Measurements from ENCODE around the gene DUSP23. TPM values are rescaled to one million over a fixed set of nuclear protein-coding genes. Genes with fewer than 3 reads are reported as not detected.

DUSP23 gene
- total and polyA plus RNA-seq, 4 donors, result 47.1 to 53.6 (median 48.3) TPM

DNA sequence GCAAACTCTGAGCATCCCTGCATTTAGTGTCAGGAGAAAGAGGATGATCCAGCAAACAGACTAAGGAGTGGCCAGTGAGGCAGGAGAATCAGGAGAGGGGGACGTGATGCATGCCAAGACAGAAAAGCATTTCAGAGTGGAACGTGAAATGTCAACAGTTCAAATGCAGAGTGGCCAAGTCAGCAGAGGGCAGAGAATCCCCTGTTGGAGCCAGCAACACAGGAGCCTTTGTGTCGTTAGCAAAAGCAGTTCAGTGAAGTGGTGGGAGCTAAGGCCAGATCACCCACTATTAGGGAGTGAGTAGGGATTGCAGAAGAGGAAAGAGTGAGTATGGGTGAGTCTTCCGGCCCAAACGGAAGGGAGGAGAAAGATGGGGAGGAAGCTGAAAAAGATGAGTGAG, 14.8 kb downstream of the DUSP23 start:
- intact Hi-C loops (cut with DNase I), result loop anchor here in 1 of 2 donors (5.0 kb wide), 3 partner anchors 62 to 212 kb away; no protein-coding TSS in a partner anchor
- ATAC-seq (ENCODE audit: low FRiP score) (no peak), DNase-seq (no peak)
- Histone ChIP-seq H3K27me3 (ENCODE audit: control insufficient read depth in 1 of 2, insufficient read depth in 2 of 2, low read length in 1 of 2) (no peaks in the 10 kb centered on the region), H3K9me3 (ENCODE audit: control insufficient read depth, low read length) (peaks cover 2% of the 10 kb centered on the region), H3K4me1 (ENCODE audit: control insufficient read depth in 1 of 2, insufficient read depth in 2 of 2, low read length in 2 of 2) (no peaks in the 10 kb centered on the region), H3K36me3 (ENCODE audit: control insufficient read depth in 1 of 2, insufficient read depth in 2 of 2, low read length in 1 of 2) (no peaks in the 10 kb centered on the region), H3K4me3 (ENCODE audit: low read length in 2 of 2) (no peak overlapping the region), H3K27ac (ENCODE audit: low read depth in 1 of 2, low read length in 2 of 2) (no peak overlapping the region)
- 26 to 31% methylated on average over 5 of the region's 5 CpGs for WGBS, 2 donors

DNA sequence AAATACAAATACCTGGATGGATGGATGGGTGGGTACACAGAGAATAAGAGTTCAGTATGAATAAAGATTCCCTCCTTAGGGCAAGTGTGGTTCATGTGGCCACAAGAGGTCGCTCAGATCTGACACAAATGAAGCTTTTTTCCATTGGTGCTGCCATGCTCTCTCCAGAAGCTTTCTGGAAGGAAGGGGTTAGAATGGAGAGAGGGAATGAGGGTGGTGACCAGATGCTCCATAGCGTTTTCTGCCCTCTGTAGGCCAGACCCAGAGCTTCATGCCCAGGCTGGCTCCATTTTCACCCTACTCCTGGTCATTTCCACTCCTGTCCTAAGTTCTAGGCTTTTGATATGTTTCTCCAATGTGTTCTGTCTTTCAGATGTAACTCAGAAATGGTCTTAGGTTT, 18.1 kb downstream of the DUSP23 start:
- DNase-seq (peak; percentile 74 to 79), ATAC-seq (ENCODE audit: low FRiP score) (peak; percentile 90)
- H3K4me1 ChIP-seq (ENCODE audit: control insufficient read depth in 1 of 2, insufficient read depth in 2 of 2, low read length in 2 of 2), result no peaks in the 10 kb centered on the region
- H3K36me3 ChIP-seq (ENCODE audit: control insufficient read depth in 1 of 2, insufficient read depth in 2 of 2, low read length in 1 of 2), result no peaks in the 10 kb centered on the region
- H3K27me3 ChIP-seq (ENCODE audit: control insufficient read depth in 1 of 2, insufficient read depth in 2 of 2, low read length in 1 of 2), result no peaks in the 10 kb centered on the region
- peaks cover 2% of the 10 kb centered on the region for H3K9me3 ChIP-seq (ENCODE audit: control insufficient read depth, low read length)
- H3K27ac ChIP-seq (ENCODE audit: low read depth in 1 of 2, low read length in 2 of 2), result no peak overlapping the region
- 3 to 5% methylated on average over 2 of the region's 2 CpGs for WGBS, 2 donors
- H3K4me3 ChIP-seq (ENCODE audit: low read length in 2 of 2), result no peak overlapping the region
- intact Hi-C loops (cut with DNase I), result loop anchor here (1.0 to 5.0 kb wide), 6 partner anchors 58 to 208 kb away; no protein-coding TSS in a partner anchor

- H3K36me3 ChIP-seq (ENCODE audit: control insufficient read depth in 1 of 2, insufficient read depth in 2 of 2, low read length in 1 of 2), result no peaks in the 10 kb centered on the region
- H3K9me3 ChIP-seq (ENCODE audit: control insufficient read depth, low read length), result peaks cover 2% of the 10 kb centered on the region
- H3K27ac ChIP-seq (ENCODE audit: low read depth in 1 of 2, low read length in 2 of 2), result no peak overlapping the region
- H3K4me1 ChIP-seq (ENCODE audit: control insufficient read depth in 1 of 2, insufficient read depth in 2 of 2, low read length in 2 of 2), result no peaks in the 10 kb centered on the region
- intact Hi-C loops (cut with DNase I), result loop anchor here (1.0 to 5.0 kb wide), 6 partner anchors 58 to 208 kb away; no protein-coding TSS in a partner anchor
- WGBS, 2 donors, result 96 to 97% methylated on average over 4 of the region's 4 CpGs
- ATAC-seq (ENCODE audit: low FRiP score) (no peak), DNase-seq (no peak)
- H3K27me3 ChIP-seq (ENCODE audit: control insufficient read depth in 1 of 2, insufficient read depth in 2 of 2, low read length in 1 of 2), result no peaks in the 10 kb centered on the region
- no peak overlapping the region for H3K4me3 ChIP-seq (ENCODE audit: low read length in 2 of 2)
Measured at GRCh38 chr1:159799446-159799985, 18.8 kb downstream of the DUSP23 start.

DNA sequence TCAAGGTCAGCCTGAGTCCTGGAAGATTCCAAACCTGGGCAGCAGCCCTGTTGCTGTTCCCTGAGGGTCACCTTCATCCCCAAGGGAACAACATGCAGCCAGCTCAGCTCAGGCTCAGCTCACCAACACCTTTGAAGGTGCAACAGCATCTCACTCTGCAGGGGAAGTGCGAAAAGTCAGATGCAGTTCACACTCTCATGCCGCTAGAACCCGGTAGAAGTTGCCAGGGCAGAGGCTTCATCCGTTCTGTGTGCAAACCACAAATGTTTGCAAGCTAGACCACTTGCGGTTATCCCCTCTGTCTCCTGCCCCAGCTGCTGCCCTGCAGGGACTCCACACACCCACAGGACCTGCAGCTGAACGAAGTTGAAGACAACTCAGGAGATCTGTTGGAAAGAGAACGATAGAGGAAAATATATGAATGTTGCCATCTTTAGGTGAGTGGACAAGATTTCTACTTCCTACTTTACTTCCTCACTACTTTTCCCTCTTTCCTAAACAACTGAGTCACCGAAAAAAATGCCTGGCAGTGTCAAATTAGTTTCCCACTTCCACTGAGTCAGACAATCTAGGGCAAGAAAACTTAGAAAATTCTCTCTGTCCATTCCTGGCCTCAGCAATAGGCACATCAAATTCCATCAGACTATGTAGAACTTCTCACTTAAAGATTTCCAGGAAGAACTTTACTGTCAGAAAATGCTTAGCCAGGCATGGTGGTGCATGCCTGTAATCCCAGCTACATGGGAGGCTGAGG, 19.6 kb downstream of the DUSP23 start:
- H3K36me3 ChIP-seq (ENCODE audit: control insufficient read depth in 1 of 2, insufficient read depth in 2 of 2, low read length in 1 of 2), result no peaks in the 10 kb centered on the region
- WGBS, 2 donors, result 80 to 83% methylated on average over 8 of the region's 8 CpGs
- intact Hi-C loops (cut with DNase I), result no loop called here
- peaks cover 2% of the 10 kb centered on the region for H3K9me3 ChIP-seq (ENCODE audit: control insufficient read depth, low read length)
- ATAC-seq (ENCODE audit: low FRiP score), result no peak
- no peak for DNase-seq
- H3K4me3 ChIP-seq (ENCODE audit: low read length in 2 of 2), result no peak overlapping the region
- H3K4me1 ChIP-seq (ENCODE audit: control insufficient read depth in 1 of 2, insufficient read depth in 2 of 2, low read length in 2 of 2), result no peaks in the 10 kb centered on the region
- H3K27ac ChIP-seq (ENCODE audit: low read depth in 1 of 2, low read length in 2 of 2), result no peak overlapping the region
- H3K27me3 ChIP-seq (ENCODE audit: control insufficient read depth in 1 of 2, insufficient read depth in 2 of 2, low read length in 1 of 2), result no peaks in the 10 kb centered on the region

GRCh38 chr1:159802111-159802510, 21.3 kb downstream of the DUSP23 start, which contains the start of gene FCRL6:
Gene FCRL6, plus strand, starts transcription at chr1:159802360. Its CDS starts 65 bp downstream, at chr1:159802425.
- ATAC-seq (ENCODE audit: low FRiP score) (no peak), DNase-seq (no peak)
- Histone ChIP-seq H3K4me1 (ENCODE audit: control insufficient read depth in 1 of 2, insufficient read depth in 2 of 2, low read length in 2 of 2) (no peaks in the 10 kb centered on the region), H3K36me3 (ENCODE audit: control insufficient read depth in 1 of 2, insufficient read depth in 2 of 2, low read length in 1 of 2) (no peaks in the 10 kb centered on the region), H3K4me3 (ENCODE audit: low read length in 2 of 2) (no peak within 1 kb of the TSS), H3K27ac (ENCODE audit: low read depth in 1 of 2, low read length in 2 of 2) (no peak within 1 kb of the TSS), H3K9me3 (ENCODE audit: control insufficient read depth, low read length) (no peaks in the 10 kb centered on the region), H3K27me3 (ENCODE audit: control insufficient read depth in 1 of 2, insufficient read depth in 2 of 2, low read length in 1 of 2) (no peaks in the 10 kb centered on the region)
- intact Hi-C loops (cut with DNase I), result no loop called here
- 91 to 97% methylated on average over 8 of the region's 8 CpGs for WGBS, 2 donors

DNA sequence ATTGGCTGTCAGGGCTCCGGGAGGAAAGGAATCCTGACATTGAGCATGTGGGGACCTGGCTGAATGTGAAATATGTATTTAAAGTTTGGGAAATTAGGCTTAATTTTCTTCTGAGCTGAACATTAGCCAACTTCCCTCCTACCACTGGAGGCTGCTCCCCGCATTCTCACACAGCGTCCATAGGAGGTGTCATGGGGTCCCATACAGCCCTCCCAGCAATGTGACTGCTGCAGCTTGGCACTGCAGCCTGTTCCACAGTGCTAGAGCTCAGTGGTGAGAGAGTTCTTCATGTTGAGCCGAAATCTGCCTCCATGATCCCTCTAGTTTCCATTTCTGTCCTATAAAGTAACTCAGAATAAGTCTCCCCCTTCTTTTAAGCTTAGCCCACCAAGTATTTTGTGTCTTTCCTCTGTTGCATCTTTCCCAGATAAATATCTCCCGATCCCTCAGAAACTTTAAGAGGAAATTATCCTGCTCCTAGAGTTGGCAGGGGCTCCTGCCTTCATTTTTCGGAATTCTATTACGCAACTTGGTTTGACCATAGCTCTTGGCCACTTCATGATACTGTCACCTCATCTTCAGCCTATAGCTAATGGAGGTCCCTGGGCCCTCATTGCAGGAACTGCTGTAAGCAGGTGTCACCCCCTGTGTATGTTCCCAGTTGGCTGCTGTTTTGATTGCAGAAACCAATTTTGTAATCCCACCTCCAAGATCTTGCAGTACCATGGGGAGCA, 23.4 kb downstream of the DUSP23 start:
- Histone ChIP-seq H3K36me3 (ENCODE audit: control insufficient read depth in 1 of 2, insufficient read depth in 2 of 2, low read length in 1 of 2) (no peaks in the 10 kb centered on the region), H3K27me3 (ENCODE audit: control insufficient read depth in 1 of 2, insufficient read depth in 2 of 2, low read length in 1 of 2) (no peaks in the 10 kb centered on the region), H3K4me3 (ENCODE audit: low read length in 2 of 2) (no peak overlapping the region), H3K27ac (ENCODE audit: low read depth in 1 of 2, low read length in 2 of 2) (no peak overlapping the region), H3K4me1 (ENCODE audit: control insufficient read depth in 1 of 2, insufficient read depth in 2 of 2, low read length in 2 of 2) (no peaks in the 10 kb centered on the region), H3K9me3 (ENCODE audit: control insufficient read depth, low read length) (no peaks in the 10 kb centered on the region)
- ATAC-seq (ENCODE audit: low FRiP score) (no peak), DNase-seq (no peak)
- 76 to 79% methylated on average over 7 of the region's 7 CpGs for WGBS, 2 donors
- intact Hi-C loops (cut with DNase I), result no loop called here

GRCh38 chr1:159804924-159805323, 24.2 kb downstream of the DUSP23 start:
- Histone ChIP-seq H3K27me3 (ENCODE audit: control insufficient read depth in 1 of 2, insufficient read depth in 2 of 2, low read length in 1 of 2) (no peaks in the 10 kb centered on the region), H3K9me3 (ENCODE audit: control insufficient read depth, low read length) (no peaks in the 10 kb centered on the region), H3K4me1 (ENCODE audit: control insufficient read depth in 1 of 2, insufficient read depth in 2 of 2, low read length in 2 of 2) (no peaks in the 10 kb centered on the region), H3K4me3 (ENCODE audit: low read length in 2 of 2) (no peak overlapping the region), H3K27ac (ENCODE audit: low read depth in 1 of 2, low read length in 2 of 2) (no peak overlapping the region), H3K36me3 (ENCODE audit: control insufficient read depth in 1 of 2, insufficient read depth in 2 of 2, low read length in 1 of 2) (no peaks in the 10 kb centered on the region)
- DNase-seq, result no peak
- 58 to 71% methylated on average over 2 of the region's 2 CpGs for WGBS, 2 donors
- ATAC-seq (ENCODE audit: low FRiP score), result no peak
- intact Hi-C loops (cut with DNase I), result no loop called here

GRCh38 chr1:159815926-159816325, 35.2 kb downstream of the DUSP23 start:
- Histone ChIP-seq H3K4me1 (ENCODE audit: control insufficient read depth in 1 of 2, insufficient read depth in 2 of 2, low read length in 2 of 2) (no peaks in the 10 kb centered on the region), H3K27me3 (ENCODE audit: control insufficient read depth in 1 of 2, insufficient read depth in 2 of 2, low read length in 1 of 2) (no peaks in the 10 kb centered on the region), H3K36me3 (ENCODE audit: control insufficient read depth in 1 of 2, insufficient read depth in 2 of 2, low read length in 1 of 2) (no peaks in the 10 kb centered on the region), H3K27ac (ENCODE audit: low read depth in 1 of 2, low read length in 2 of 2) (no peak overlapping the region), H3K9me3 (ENCODE audit: control insufficient read depth, low read length) (no peaks in the 10 kb centered on the region), H3K4me3 (ENCODE audit: low read length in 2 of 2) (no peak overlapping the region)
- ATAC-seq (ENCODE audit: low FRiP score), result no peak
- 90 to 95% methylated on average over 8 of the region's 8 CpGs for WGBS, 2 donors
- DNase-seq, result no peak
- intact Hi-C loops (cut with DNase I), result no loop called here

Measured in aorta (tissue), 5 donors.